Measurements from ENCODE around the gene KLF17.

DNA sequence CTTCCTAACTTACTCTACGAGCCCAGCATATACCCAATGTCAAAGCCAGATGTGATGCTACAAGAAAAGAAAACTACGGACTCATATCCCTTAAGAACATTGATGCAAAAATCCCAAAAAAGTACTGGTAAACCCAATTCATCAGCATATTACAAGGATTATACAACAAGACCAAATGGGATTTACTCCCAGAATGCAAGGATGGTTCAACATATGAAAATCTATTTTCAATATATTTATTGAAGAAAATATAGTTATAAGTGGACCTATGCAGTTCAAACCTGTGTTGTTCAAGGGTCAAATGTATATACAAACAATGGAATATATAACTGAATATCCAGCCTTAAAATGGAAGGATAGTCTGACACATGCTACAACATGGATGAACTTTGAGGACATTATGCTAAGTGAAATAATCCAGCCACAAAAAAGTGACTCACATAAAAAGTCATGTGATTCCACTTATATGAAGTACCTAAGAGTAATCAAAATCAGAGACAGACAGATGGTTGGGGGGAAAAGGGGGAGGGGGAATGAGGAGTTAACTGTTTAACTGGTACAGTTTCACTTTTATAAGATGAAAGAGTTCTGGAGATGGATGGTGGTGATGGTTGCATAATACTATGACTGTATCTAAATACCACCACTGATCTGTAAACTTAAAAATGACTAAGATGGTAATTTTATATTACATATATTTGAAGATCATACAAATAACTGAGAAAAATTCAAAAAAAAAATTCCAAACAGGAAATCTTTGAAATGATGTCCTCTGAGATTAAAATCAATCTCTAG, 26.5 kb downstream of the KLF17 start:
- TF ChIP-seq POLR2AphosphoS5 (IDR thresholded peaks at IDR 0.05; ENCODE audit: borderline replicate concordance, low read depth, low read length) (no peak), EZH2 (IDR thresholded peaks at IDR 0.05) (no peak), FOXP2 (optimal IDR thresholded peaks at IDR 0.05; ENCODE audit: control extremely low read depth, extremely low read length, insufficient read depth) (no peak)

Measured in SK-N-MC (cell line).